ENCODE measurements around the gene LRRC72.

The LRRC72 gene

GRCh38 chr7:16546921-16547505 lies 20.4 kb downstream of the LRRC72 start:
- no peaks in the 10 kb centered on the region for H3K4me1 Mint-ChIP-seq (ENCODE audit: low read depth)
- no peak for DNase-seq (ENCODE audit: low spot score)
- H3K36me3 Mint-ChIP-seq (ENCODE audit: low read depth), result no peaks in the 10 kb centered on the region
- no peak overlapping the region for H3K4me3 Mint-ChIP-seq
- H3K9me3 Mint-ChIP-seq, result no peaks in the 10 kb centered on the region
- H3K27me3 Mint-ChIP-seq (ENCODE audit: low read depth), result no peaks in the 10 kb centered on the region
- H3K27ac Mint-ChIP-seq, result no peak overlapping the region

GRCh38 chr7:16548428-16548827 lies 21.8 kb downstream of the LRRC72 start:
- Mint-ChIP-seq H3K4me1 (ENCODE audit: low read depth) (no peaks in the 10 kb centered on the region), H3K36me3 (ENCODE audit: low read depth) (no peaks in the 10 kb centered on the region), H3K27me3 (ENCODE audit: low read depth) (no peaks in the 10 kb centered on the region), H3K9me3 (no peaks in the 10 kb centered on the region), H3K27ac (no peak overlapping the region), H3K4me3 (no peak overlapping the region)
- no peak for DNase-seq (ENCODE audit: low spot score)

- Mint-ChIP-seq H3K27ac (no peak overlapping the region), H3K4me3 (no peak overlapping the region), H3K9me3 (no peaks in the 10 kb centered on the region), H3K27me3 (ENCODE audit: low read depth) (no peaks in the 10 kb centered on the region), H3K4me1 (ENCODE audit: low read depth) (no peaks in the 10 kb centered on the region), H3K36me3 (ENCODE audit: low read depth) (no peaks in the 10 kb centered on the region)
- DNase-seq (ENCODE audit: low spot score), result no peak
Observed at GRCh38 chr7:16550671-16551070, 24.0 kb downstream of the LRRC72 start.

- Mint-ChIP-seq H3K27ac (no peak overlapping the region), H3K4me3 (no peak overlapping the region), H3K27me3 (ENCODE audit: low read depth) (no peaks in the 10 kb centered on the region), H3K36me3 (ENCODE audit: low read depth) (no peaks in the 10 kb centered on the region), H3K4me1 (ENCODE audit: low read depth) (no peaks in the 10 kb centered on the region), H3K9me3 (no peaks in the 10 kb centered on the region)
- no peak for DNase-seq (ENCODE audit: low spot score)
Observed at GRCh38 chr7:16554518-16555236, 28.1 kb downstream of the LRRC72 start.

- DNase-seq (ENCODE audit: low spot score), result no peak
- H3K27ac Mint-ChIP-seq, result no peak overlapping the region
- no peak overlapping the region for H3K4me3 Mint-ChIP-seq
- H3K27me3 Mint-ChIP-seq (ENCODE audit: low read depth), result no peaks in the 10 kb centered on the region
- H3K4me1 Mint-ChIP-seq (ENCODE audit: low read depth), result no peaks in the 10 kb centered on the region
- H3K9me3 Mint-ChIP-seq, result no peaks in the 10 kb centered on the region
- no peaks in the 10 kb centered on the region for H3K36me3 Mint-ChIP-seq (ENCODE audit: low read depth)
Observed at GRCh38 chr7:16556359-16556758, 29.7 kb downstream of the LRRC72 start.

GRCh38 chr7:16558761-16559302 lies 32.2 kb downstream of the LRRC72 start:
- DNase-seq (ENCODE audit: low spot score), result no peak
- Mint-ChIP-seq H3K9me3 (no peaks in the 10 kb centered on the region), H3K27ac (no peak overlapping the region), H3K36me3 (ENCODE audit: low read depth) (no peaks in the 10 kb centered on the region), H3K4me1 (ENCODE audit: low read depth) (peaks cover 6% of the 10 kb centered on the region), H3K27me3 (ENCODE audit: low read depth) (peaks cover 4% of the 10 kb centered on the region), H3K4me3 (no peak overlapping the region)

GRCh38 chr7:16559497-16560179 lies 33.0 kb downstream of the LRRC72 start:
- Mint-ChIP-seq H3K27me3 (ENCODE audit: low read depth) (peaks cover 4% of the 10 kb centered on the region), H3K4me3 (no peak overlapping the region), H3K36me3 (ENCODE audit: low read depth) (no peaks in the 10 kb centered on the region), H3K4me1 (ENCODE audit: low read depth) (peaks cover 12% of the 10 kb centered on the region), H3K27ac (no peak overlapping the region), H3K9me3 (no peaks in the 10 kb centered on the region)
- DNase-seq (ENCODE audit: low spot score), result no peak

GRCh38 chr7:16561943-16562342 lies 35.3 kb downstream of the LRRC72 start:
- H3K36me3 Mint-ChIP-seq (ENCODE audit: low read depth), result no peaks in the 10 kb centered on the region
- H3K9me3 Mint-ChIP-seq, result no peaks in the 10 kb centered on the region
- H3K4me3 Mint-ChIP-seq, result no peak overlapping the region
- H3K27me3 Mint-ChIP-seq (ENCODE audit: low read depth), result peaks cover 4% of the 10 kb centered on the region
- DNase-seq (ENCODE audit: low spot score), result no peak
- peaks cover 15% of the 10 kb centered on the region for H3K4me1 Mint-ChIP-seq (ENCODE audit: low read depth)
- no peak overlapping the region for H3K27ac Mint-ChIP-seq

- H3K9me3 Mint-ChIP-seq, result no peaks in the 10 kb centered on the region
- H3K27me3 Mint-ChIP-seq (ENCODE audit: low read depth), result peaks cover 8% of the 10 kb centered on the region
- H3K36me3 Mint-ChIP-seq (ENCODE audit: low read depth), result no peaks in the 10 kb centered on the region
- H3K27ac Mint-ChIP-seq, result no peak overlapping the region
- peaks cover 15% of the 10 kb centered on the region for H3K4me1 Mint-ChIP-seq (ENCODE audit: low read depth)
- DNase-seq (ENCODE audit: low spot score), result no peak
- no peak overlapping the region for H3K4me3 Mint-ChIP-seq
Observed at GRCh38 chr7:16562456-16563220, 36.0 kb downstream of the LRRC72 start.

- H3K4me3 Mint-ChIP-seq, result peak overlapping the region; percentile 70
Observed at GRCh38 chr7:16563281-16564022, 36.8 kb downstream of the LRRC72 start.

GRCh38 chr7:16564023-16564380 lies 37.4 kb downstream of the LRRC72 start:
- Mint-ChIP-seq H3K27ac (peak overlapping the region; percentile 17), H3K9me3 (no peaks in the 10 kb centered on the region), H3K4me3 (no peak overlapping the region), H3K4me1 (ENCODE audit: low read depth) (peaks cover 15% of the 10 kb centered on the region), H3K36me3 (ENCODE audit: low read depth) (no peaks in the 10 kb centered on the region), H3K27me3 (ENCODE audit: low read depth) (peaks cover 9% of the 10 kb centered on the region)
- DNase-seq (ENCODE audit: low spot score), result no peak

More at GRCh38 chr7:16563281-16564022, 36.8 kb downstream of the LRRC72 start:
- peaks cover 8% of the 10 kb centered on the region for H3K27me3 Mint-ChIP-seq (ENCODE audit: low read depth)
- H3K27ac Mint-ChIP-seq, result peak overlapping the region; percentile 42
- no peak for DNase-seq (ENCODE audit: low spot score)
- no peaks in the 10 kb centered on the region for H3K36me3 Mint-ChIP-seq (ENCODE audit: low read depth)
- no peaks in the 10 kb centered on the region for H3K9me3 Mint-ChIP-seq
- H3K4me1 Mint-ChIP-seq (ENCODE audit: low read depth), result peaks cover 15% of the 10 kb centered on the region

GRCh38 chr7:16564909-16565426 lies 38.3 kb downstream of the LRRC72 start:
- peaks cover 9% of the 10 kb centered on the region for H3K27me3 Mint-ChIP-seq (ENCODE audit: low read depth)
- H3K9me3 Mint-ChIP-seq, result no peaks in the 10 kb centered on the region
- no peaks in the 10 kb centered on the region for H3K36me3 Mint-ChIP-seq (ENCODE audit: low read depth)
- no peak for DNase-seq (ENCODE audit: low spot score)
- peaks cover 15% of the 10 kb centered on the region for H3K4me1 Mint-ChIP-seq (ENCODE audit: low read depth)
- no peak overlapping the region for H3K27ac Mint-ChIP-seq
- no peak overlapping the region for H3K4me3 Mint-ChIP-seq

- H3K4me3 Mint-ChIP-seq, result no peak overlapping the region
- H3K36me3 Mint-ChIP-seq (ENCODE audit: low read depth), result no peaks in the 10 kb centered on the region
- H3K4me1 Mint-ChIP-seq (ENCODE audit: low read depth), result no peaks in the 10 kb centered on the region
- no peak overlapping the region for H3K27ac Mint-ChIP-seq
- no peaks in the 10 kb centered on the region for H3K9me3 Mint-ChIP-seq
- peaks cover 7% of the 10 kb centered on the region for H3K27me3 Mint-ChIP-seq (ENCODE audit: low read depth)
- no peak for DNase-seq (ENCODE audit: low spot score)
Observed at GRCh38 chr7:16571941-16572340, 45.3 kb downstream of the LRRC72 start.
